ENCODE results near the gene SLC22A1. TPM values are rescaled to one million over a fixed set of nuclear protein-coding genes. Genes with fewer than 3 reads are reported as not detected.

SLC22A1 gene
- total and polyA plus RNA-seq, 2 of the 4 experiments (the other 2 are of a cell fraction): 0.10 TPM; not detected in 1

DNA sequence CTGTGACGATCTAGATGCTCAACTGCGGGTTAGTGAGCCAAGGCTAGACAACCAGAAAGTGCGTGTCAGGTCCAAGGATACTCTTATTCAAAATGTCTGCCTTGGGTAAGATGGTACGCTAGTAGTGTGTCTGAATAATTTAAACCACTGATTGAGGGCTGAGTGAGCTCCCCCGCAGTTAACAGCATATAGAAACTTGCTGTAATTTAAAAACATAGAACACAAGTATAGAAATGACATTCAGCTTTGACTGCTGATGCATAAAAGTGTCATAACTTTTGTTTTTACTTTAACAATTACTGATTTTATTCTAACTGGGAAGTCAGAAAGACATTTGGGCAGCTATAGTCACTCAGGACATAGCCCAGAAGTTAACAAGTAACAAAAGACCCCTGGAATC lies 45.6 kb upstream of the SLC22A1 start:
- DNase-seq (no peak), ATAC-seq (ENCODE audit: low read depth) (no peak)
- Histone ChIP-seq H3K4me3 (ENCODE audit: insufficient read depth, low read depth, low read length) (no peak overlapping the region), H3K4ac (ENCODE audit: low read depth, low read length) (no peak overlapping the region), H2AK9ac (replicated peaks; ENCODE audit: low read depth, low read length, poor library complexity) (no peak overlapping the region), H3K79me1 (ENCODE audit: low read depth in 1 of 2, low read length in 2 of 2) (peaks cover 11 to 17% of the 10 kb centered on the region in 2 experiments), H2AFZ (replicated peaks; ENCODE audit: low read length, poor library complexity) (no peak overlapping the region), H3K4me2 (ENCODE audit: low read depth, low read length) (no peak overlapping the region), H3K9me1 (ENCODE audit: insufficient read depth, low read length) (peaks cover 23% of the 10 kb centered on the region), H4K8ac (ENCODE audit: low read depth in 2 of 2, low read length in 2 of 2) (no peak overlapping the region), H3K9ac (ENCODE audit: low read depth, low read length) (no peak overlapping the region), H3K23ac (ENCODE audit: low read depth, low read length) (no peak overlapping the region), H2BK5ac (ENCODE audit: low read depth, low read length, poor library complexity, severe bottlenecking) (no peak overlapping the region), H2BK15ac (ENCODE audit: low read depth, low read length) (no peak overlapping the region), H2BK20ac (ENCODE audit: low read depth, low read length) (no peak overlapping the region), H2AK5ac (ENCODE audit: low read depth, low read length) (no peak overlapping the region), H3K14ac (replicated peaks; ENCODE audit: low read depth, low read length) (no peak overlapping the region), H3K18ac (ENCODE audit: low read depth, low read length) (no peak overlapping the region), H3K56ac (ENCODE audit: extremely low read depth, insufficient read depth, low read length) (no peak overlapping the region), H3K4me1 (ENCODE audit: control insufficient read depth, insufficient read depth, low read length) (peaks cover 14% of the 10 kb centered on the region), H4K5ac (ENCODE audit: low read depth, low read length) (no peak overlapping the region), H4K20me1 (ENCODE audit: insufficient read depth, low read length) (no peaks in the 10 kb centered on the region; the same call in 1 of the 2 replicates), H3K27ac (ENCODE audit: insufficient read depth, low read length) (no peak overlapping the region), H2BK120ac (ENCODE audit: low read depth, low read length) (no peak overlapping the region), H3K27me3 (ENCODE audit: control insufficient read depth, insufficient read depth, low read length) (no peaks in the 10 kb centered on the region), H3K36me3 (ENCODE audit: control insufficient read depth, insufficient read depth, low read length) (peaks cover 60% of the 10 kb centered on the region), H4K91ac (ENCODE audit: insufficient read depth, low read depth, low read length) (no peak overlapping the region), H3K9me3 (ENCODE audit: control insufficient read depth, insufficient read depth, low read length) (no peaks in the 10 kb centered on the region)
- in situ Hi-C loops (cut with MboI; ENCODE audit: low sequenced_read_pairs) (no loop called here), intact Hi-C loops (cut with micrococcal nuclease) (no loop called here), dilution Hi-C loops (cut with HindIII; ENCODE audit: low sequenced_read_pairs, unreplicated experiment) (no loop called here)
- no CpG with 5 or more reads among the region's 5 CpGs for WGBS, 2 experiments (ENCODE audit: extremely low coverage in 2 of 2, insufficient read length in 1 of 2)
- TF ChIP-seq POLR2A (IDR thresholded peaks at IDR 0.05; ENCODE audit: low read depth, low read length): no peak
- POLR2A ChIA-PET (ENCODE audit: unreplicated experiment): no interaction called here
- BruUV-seq (replicated peaks): no TSS peak
- CTCF ChIA-PET: interaction anchor here (1.0 kb wide), 1 partner anchor 379 kb away, joined by 3 read pairs; no protein-coding TSS in a partner anchor
